ENCODE results near the gene KRT12. TPM values are rescaled to one million over a fixed set of nuclear protein-coding genes. Genes with fewer than 3 reads are reported as not detected.
A peak's percentile ranks its signal among the peaks of the same experiment; 100 is the strongest.

The KRT12 gene
- polyA plus RNA-seq, 1 experiment, result not detected

- no peak for DNase-seq (ENCODE audit: low read depth, low spot score)
- no peaks in the 10 kb centered on the region for H3K27me3 ChIP-seq (ENCODE audit: control insufficient read depth, insufficient read depth, low read length)
- H3K4me3 ChIP-seq (ENCODE audit: low read depth, low read length), result no peak overlapping the region
- ChIA-PET POLR2A (no interaction called here), CTCF (no interaction called here)
- no peak overlapping the region for H3K27ac ChIP-seq (ENCODE audit: low read depth, low read length)
- no peaks in the 10 kb centered on the region for H3K9me3 ChIP-seq (ENCODE audit: control insufficient read depth, insufficient read depth, low read length)
- TF ChIP-seq, protein P1, sequence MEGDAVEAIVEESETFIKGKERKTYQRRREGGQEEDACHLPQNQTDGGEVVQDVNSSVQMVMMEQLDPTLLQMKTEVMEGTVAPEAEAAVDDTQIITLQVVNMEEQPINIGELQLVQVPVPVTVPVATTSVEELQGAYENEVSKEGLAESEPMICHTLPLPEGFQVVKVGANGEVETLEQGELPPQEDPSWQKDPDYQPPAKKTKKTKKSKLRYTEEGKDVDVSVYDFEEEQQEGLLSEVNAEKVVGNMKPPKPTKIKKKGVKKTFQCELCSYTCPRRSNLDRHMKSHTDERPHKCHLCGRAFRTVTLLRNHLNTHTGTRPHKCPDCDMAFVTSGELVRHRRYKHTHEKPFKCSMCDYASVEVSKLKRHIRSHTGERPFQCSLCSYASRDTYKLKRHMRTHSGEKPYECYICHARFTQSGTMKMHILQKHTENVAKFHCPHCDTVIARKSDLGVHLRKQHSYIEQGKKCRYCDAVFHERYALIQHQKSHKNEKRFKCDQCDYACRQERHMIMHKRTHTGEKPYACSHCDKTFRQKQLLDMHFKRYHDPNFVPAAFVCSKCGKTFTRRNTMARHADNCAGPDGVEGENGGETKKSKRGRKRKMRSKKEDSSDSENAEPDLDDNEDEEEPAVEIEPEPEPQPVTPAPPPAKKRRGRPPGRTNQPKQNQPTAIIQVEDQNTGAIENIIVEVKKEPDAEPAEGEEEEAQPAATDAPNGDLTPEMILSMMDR (IDR thresholded peaks at IDR 0.05; ENCODE audit: low read depth, low read length), result no peak
These were observed 11.0 kb upstream of the KRT12 start for GRCh38 chr17:40878044-40878443.

GRCh38 chr17:40873801-40874200, 6.8 kb upstream of the KRT12 start:
- no peak for DNase-seq (ENCODE audit: low read depth, low spot score)
- no peak overlapping the region for H3K27ac ChIP-seq (ENCODE audit: low read depth, low read length)
- H3K27me3 ChIP-seq (ENCODE audit: control insufficient read depth, insufficient read depth, low read length), result peaks cover 3% of the 10 kb centered on the region
- H3K4me3 ChIP-seq (ENCODE audit: low read depth, low read length), result no peak overlapping the region
- TF ChIP-seq, protein P1 (IDR thresholded peaks at IDR 0.05; ENCODE audit: low read depth, low read length), result no peak
- CTCF ChIA-PET, result interaction anchor here (1.2 to 1.8 kb wide), 3 partner anchors 675 to 789 kb away, joined by 4 to 9 read pairs (median 6); no protein-coding TSS in a partner anchor
- no peaks in the 10 kb centered on the region for H3K9me3 ChIP-seq (ENCODE audit: control insufficient read depth, insufficient read depth, low read length)
- POLR2A ChIA-PET, result no interaction called here

GRCh38 chr17:40873255-40873654, 6.2 kb upstream of the KRT12 start:
- H3K27me3 ChIP-seq (ENCODE audit: control insufficient read depth, insufficient read depth, low read length), result peaks cover 3% of the 10 kb centered on the region
- H3K4me3 ChIP-seq (ENCODE audit: low read depth, low read length), result no peak overlapping the region

GRCh38 chr17:40872416-40872815, 5.4 kb upstream of the KRT12 start:
- ChIA-PET CTCF (interaction anchor here (0.6 to 2.2 kb wide), 6 partner anchors 12 to 790 kb away, joined by 3 to 19 read pairs (median 6); no protein-coding TSS in a partner anchor), POLR2A (no interaction called here)
- no peak for DNase-seq (ENCODE audit: low read depth, low spot score)
- Histone ChIP-seq H3K4me3 (ENCODE audit: low read depth, low read length) (no peak overlapping the region), H3K27me3 (ENCODE audit: control insufficient read depth, insufficient read depth, low read length) (peaks cover 3% of the 10 kb centered on the region), H3K9me3 (ENCODE audit: control insufficient read depth, insufficient read depth, low read length) (no peaks in the 10 kb centered on the region), H3K27ac (ENCODE audit: low read depth, low read length) (no peak overlapping the region)
- TF ChIP-seq, protein P1 (IDR thresholded peaks at IDR 0.05; ENCODE audit: low read depth, low read length), result no peak

More at GRCh38 chr17:40873255-40873654, 6.2 kb upstream of the KRT12 start:
- no peak for DNase-seq (ENCODE audit: low read depth, low spot score)
- ChIA-PET CTCF (interaction anchor here (1.2 to 1.8 kb wide), 3 partner anchors 676 to 790 kb away, joined by 4 to 9 read pairs (median 6); no protein-coding TSS in a partner anchor), POLR2A (interaction anchor here (0.6 kb wide), 1 partner anchor 186 kb away, joined by 3 read pairs; no protein-coding TSS in a partner anchor)
- H3K27ac ChIP-seq (ENCODE audit: low read depth, low read length), result no peak overlapping the region
- TF ChIP-seq, protein P1 (IDR thresholded peaks at IDR 0.05; ENCODE audit: low read depth, low read length), result peak; percentile 21; the same call in 1 of the 2 replicates
- H3K9me3 ChIP-seq (ENCODE audit: control insufficient read depth, insufficient read depth, low read length), result no peaks in the 10 kb centered on the region

DNA sequence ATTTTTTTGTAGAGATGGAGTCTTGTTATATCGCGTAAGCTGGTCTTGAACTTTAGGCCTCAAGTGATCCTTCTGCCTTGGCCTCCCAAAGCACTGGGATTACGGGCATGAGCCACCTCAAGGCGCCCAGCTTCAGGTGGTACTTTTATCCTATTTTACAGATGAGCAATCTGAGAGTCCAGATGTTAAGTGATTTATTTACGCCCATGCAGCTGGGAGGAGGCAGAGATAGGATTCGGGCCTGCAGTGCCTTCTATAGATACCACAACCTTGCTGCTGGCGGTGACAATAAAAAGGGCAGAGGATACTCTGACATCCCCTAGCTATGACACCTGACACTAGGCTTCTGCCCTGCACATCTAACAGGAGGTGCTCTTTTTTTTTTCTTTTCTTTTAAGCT, 4.3 kb upstream of the KRT12 start:
- Histone ChIP-seq H3K27me3 (ENCODE audit: control insufficient read depth, insufficient read depth, low read length) (peaks cover 3% of the 10 kb centered on the region), H3K9me3 (ENCODE audit: control insufficient read depth, insufficient read depth, low read length) (no peaks in the 10 kb centered on the region), H3K4me3 (ENCODE audit: low read depth, low read length) (no peak overlapping the region), H3K27ac (ENCODE audit: low read depth, low read length) (no peak overlapping the region)
- POLR2A ChIA-PET, result no interaction called here
- no peak for DNase-seq (ENCODE audit: low read depth, low spot score)
- CTCF ChIA-PET, result interaction anchor here (0.5 to 2.2 kb wide), 5 partner anchors 13 to 777 kb away, joined by 3 to 19 read pairs (median 6); no protein-coding TSS in a partner anchor
- TF ChIP-seq, protein P1 (IDR thresholded peaks at IDR 0.05; ENCODE audit: low read depth, low read length), result no peak

Measured in AG04450 (cell line).